GM12878 (cell line): Measurements from ENCODE around the gene LUZP2. TPM values are rescaled to one million over a fixed set of nuclear protein-coding genes. Genes with fewer than 3 reads are reported as not detected.

ENCODE experiments used
- ATAC-seq: fragments of 200-7000 bp; cut with Tn5 transposase; 3 replicates; pipeline ENCODE4 v1.9.1; 2020; ENCODE audit warnings: mild to moderate bottlenecking, moderate library complexity
- BruUV-seq: library from RNA; stranded (reverse); fragments of 400-500 nt; replicated peaks from 2 replicates; lab custom pipeline; 2021; lab: Mats Ljungman, UMichigan
- CTCF ChIA-PET: fragments of 300-600 bp; sonication (Branson Sonifier 250); formaldehyde crosslinking; extraction: SDS; loops from one replicate; lab custom pipeline; 2021; ENCODE audit warnings: inconsistent platforms; lab: Yijun Ruan, JAX
- POLR2A ChIA-PET: fragments of 350-600 bp; formaldehyde crosslinking; extraction: SDS; loops from one replicate; lab custom pipeline; 2021; ENCODE audit warnings: inconsistent platforms; lab: Charles Lee
- RAD21 ChIA-PET: fragments of 300-600 bp; sonication (Branson Sonifier 250); formaldehyde crosslinking; loops from one replicate; lab custom pipeline; 2023; ENCODE audit warnings: antibody characterized with exemption; ENCODE audit not compliant: unreplicated experiment; lab: Charles Lee
- SMC1A ChIA-PET: fragments of 300-600 bp; sonication (Branson Sonifier 250); formaldehyde crosslinking; loops from one replicate; lab custom pipeline; 2023; ENCODE audit not compliant: unreplicated experiment, uncharacterized antibody; lab: Charles Lee
- DNase-seq: peaks from one replicate; pipeline ENCODE4 v3.0.0-alpha.2; 2011; ENCODE audit warnings: low read depth, low spot score
- FAIRE-seq: peaks from 3 replicates; lab custom pipeline; 2011; peaks lifted over from hg19 to GRCh38; lab: Jason Lieb, UNC
- H2AFZ ChIP-seq: 2 replicates; pipeline ENCODE4 v1.6.0; 2011; ENCODE audit warnings: low read depth, low read length, control low read depth; ENCODE audit not compliant: control insufficient read depth
- H3K27ac ChIP-seq: 2 replicates; pipeline ENCODE4 v1.5.1; 2011; ENCODE audit warnings: control low read depth; ENCODE audit not compliant: control insufficient read depth, insufficient read depth
- H3K27me3 ChIP-seq, 2 experiments: replicated peaks in 1 of 2; 2 replicates each; pipeline versions ENCODE4 v1.6.0 to v1.6.1; 2011; ENCODE audit warnings: low read length in 1 of 2; ENCODE audit not compliant: control insufficient read depth in 2 of 2, insufficient read depth in 2 of 2
- H3K36me3 ChIP-seq, 2 experiments: 2 replicates each; pipeline ENCODE4 v1.5.1; 2011; ENCODE audit warnings: low read length in 1 of 2; ENCODE audit not compliant: control insufficient read depth in 2 of 2, insufficient read depth in 2 of 2
- H3K4me1 ChIP-seq: 2 replicates; pipeline ENCODE4 v1.6.1; 2011; ENCODE audit warnings: mild to moderate bottlenecking, low read length, moderate library complexity, mixed read lengths; ENCODE audit not compliant: control insufficient read depth, insufficient read depth
- H3K4me2 ChIP-seq: 2 replicates; pipeline ENCODE4 v1.6.0; 2011; ENCODE audit warnings: control low read depth; ENCODE audit not compliant: control insufficient read depth, insufficient read depth
- H3K4me3 ChIP-seq: fragments of 200-600 bp; sonication (generic); 2 replicates; pipeline ENCODE4 v1.5.1; 2016
- H3K79me2 ChIP-seq: 2 replicates; pipeline ENCODE4 v1.6.0; 2011; ENCODE audit warnings: low read length; ENCODE audit not compliant: control insufficient read depth, insufficient read depth
- H3K9ac ChIP-seq: 2 replicates; pipeline ENCODE4 v1.8.0; 2011; ENCODE audit warnings: low read length, control low read depth, mixed read lengths; ENCODE audit not compliant: control insufficient read depth, insufficient read depth
- H3K9me3 ChIP-seq: replicated peaks from 3 replicates; pipeline ENCODE4 v1.5.1; 2011; ENCODE audit warnings: mild to moderate bottlenecking, low read length; ENCODE audit not compliant: control insufficient read depth, insufficient read depth
- H4K20me1 ChIP-seq: 2 replicates; pipeline ENCODE4 v1.6.0; 2011; ENCODE audit not compliant: control insufficient read depth, insufficient read depth
- ATF7 ChIP-seq: fragments of 450-650 bp; IDR thresholded peaks from 2 replicates; pipeline ENCODE4 v1.6.1; 2016; ENCODE audit warnings: low read depth, mild to moderate bottlenecking
- BMI1 ChIP-seq: fragments of 450-650 bp; IDR thresholded peaks from 2 replicates; pipeline ENCODE4 v1.6.1; 2016; ENCODE audit warnings: mild to moderate bottlenecking, moderate library complexity, borderline replicate concordance
- ESRRA ChIP-seq: IDR thresholded peaks from 2 replicates; pipeline ENCODE4 v1.6.1; 2012; ENCODE audit warnings: mild to moderate bottlenecking, low read length, improper control_type of control experiment
- HDGF ChIP-seq: fragments of 450-650 bp; IDR thresholded peaks from 2 replicates; pipeline ENCODE4 v1.6.1; 2016; ENCODE audit warnings: antibody characterized with exemption
- IKZF2 ChIP-seq, 2 experiments: fragments of 450-650 bp; IDR thresholded peaks; 2 replicates each; pipeline ENCODE4 v1.6.1; 2017; ENCODE audit warnings: mild to moderate bottlenecking in 2 of 2, moderate library complexity in 2 of 2
- MEF2A ChIP-seq: IDR thresholded peaks from 2 replicates; pipeline ENCODE4 v1.6.1; 2011; ENCODE audit warnings: low read depth, mild to moderate bottlenecking, low read length, moderate library complexity; ENCODE audit not compliant: insufficient read depth
- NRF1 ChIP-seq: conservative IDR thresholded peaks from 2 replicates; pipeline ENCODE4 v1.6.1; 2011; ENCODE audit warnings: mild to moderate bottlenecking, low read depth, low read length, improper control_type of control experiment
- PAX8 ChIP-seq: fragments of 450-650 bp; IDR thresholded peaks from 2 replicates; pipeline ENCODE4 v1.6.1; 2017; ENCODE audit warnings: mild to moderate bottlenecking, moderate library complexity
- PKNOX1 ChIP-seq: fragments of 450-650 bp; IDR thresholded peaks from 2 replicates; pipeline ENCODE4 v1.6.1; 2016; ENCODE audit warnings: mild to moderate bottlenecking
- RB1 ChIP-seq: fragments of 450-650 bp; formaldehyde crosslinking; IDR thresholded peaks from 2 replicates; pipeline ENCODE4 v1.6.1; 2017; ENCODE audit warnings: mild to moderate bottlenecking, borderline replicate concordance
- SIX5 ChIP-seq: IDR thresholded peaks from 2 replicates; pipeline ENCODE4 v1.6.1; 2011; ENCODE audit warnings: mild to moderate bottlenecking, low read depth, low read length, moderate library complexity; ENCODE audit not compliant: severe bottlenecking
- TBL1XR1 ChIP-seq: IDR thresholded peaks from 2 replicates; pipeline ENCODE4 v1.6.1; 2012; ENCODE audit warnings: low read depth, low read length, improper control_type of control experiment
- ZBED1 ChIP-seq: IDR thresholded peaks from 2 replicates; pipeline ENCODE4 v1.6.1; 2016; ENCODE audit warnings: borderline replicate concordance
- ZNF622 ChIP-seq: fragments of 450-650 bp; IDR thresholded peaks from 2 replicates; pipeline ENCODE4 v1.6.1; 2017; ENCODE audit warnings: mild to moderate bottlenecking, inconsistent platforms
- WGBS: methylation state at CpG from one replicate; pipeline ENCODE4 v1.1.6; 2016; ENCODE audit warnings: low lambda C conversion rate; ENCODE audit not compliant: insufficient replicate concordance, insufficient coverage; ENCODE audit errors: missing lambda C conversion rate; 5-methylcytosine and 5-hydroxymethylcytosine counted together
- in situ Hi-C: fragments of 300-500 bp; cut with MboI; formaldehyde crosslinking; loops from 9 replicates; pipeline ENCODE4 v1.14.3; 2018; ENCODE audit warnings: mixed read lengths
- intact Hi-C: fragments of 100-400 bp; cut with micrococcal nuclease; formaldehyde crosslinking; loops from one replicate; pipeline ENCODE4 v1.14.2; 2022; ENCODE audit not compliant: unreplicated experiment
- polyA plus RNA-seq, 11 experiments: library from polyadenylated mRNA; depleted of rRNA in 4 of 11; unstranded in 6 of 11; stranded (reverse) in 5 of 11; fragments of >200 nt; fragmentation: Nextera tagmentation in 4 of 11; fragmentation: Illumina TruSeq in 1 of 11; extraction: Ambion mirVana in 4 of 11; extraction: Trizol in 1 of 11; gene quantifications; 1 replicate in 1 of 11; 2 replicates in 10 of 11; pipeline versions ENCODE4 v1.2.1 to v1.2.3, GENCODE V29; 2011 to 2016; ENCODE audit warnings: inconsistent platforms in 2 of 11, missing spikeins in 2 of 11, low read depth in 1 of 11
- total RNA-seq, 4 experiments: library from RNA; depleted of rRNA in 3 of 4; stranded (reverse); fragments of >200 nt in 3 of 4; fragmentation: Illumina TruSeq in 1 of 4; extraction: Trizol in 1 of 4; gene quantifications; 2 replicates each; pipeline versions ENCODE4 v1.2.1 to v1.2.3, GENCODE V29; 2013 to 2021
- TF ChIP-seq, protein P1 (sequence below): IDR thresholded peaks from 2 replicates; pipeline ENCODE4 v1.6.1; 2011; ENCODE audit warnings: low read depth, mild to moderate bottlenecking, low read length, moderate library complexity, borderline replicate concordance; ENCODE audit errors: extremely low read depth
- TF ChIP-seq, protein P2 (sequence below): fragments of 450-650 bp; conservative IDR thresholded peaks from 2 replicates; pipeline ENCODE4 v1.6.1; 2017; ENCODE audit warnings: mild to moderate bottlenecking, moderate library complexity

LUZP2 gene
- total and polyA plus RNA-seq, 10 of the 15 experiments (the other 5 are each of a cell fraction or from before 2014, with no cell fraction given), result not detected

- Histone ChIP-seq H4K20me1 (no peaks in the 10 kb centered on the region), H2AFZ (no peak overlapping the region), H3K9ac (no peak overlapping the region), H3K9me3 (no peaks in the 10 kb centered on the region)
- ChIA-PET SMC1A (interaction anchor here (0.9 kb wide), 1 partner anchor 46 kb away, joined by 3 read pairs; no protein-coding TSS in a partner anchor), CTCF (no interaction called here), RAD21 (no interaction called here)
- no peak for FAIRE-seq
- ATAC-seq, result no peak; the same call in 2 of the 3 replicates
- intact Hi-C loops, result no loop called here
- DNase-seq, result no peak
- TF ChIP-seq PKNOX1, result no peak
- TF ChIP-seq ZNF622, result no peak
- TF ChIP-seq, all 136 proteins: peak for 0
- no peak overlapping the region for H3K4me2 ChIP-seq
- no peak overlapping the region for H3K4me3 ChIP-seq
- H3K36me3 ChIP-seq, result no peaks in the 10 kb centered on the region
- in situ Hi-C loops, result no loop called here
- H3K79me2 ChIP-seq, result no peaks in the 10 kb centered on the region
- H3K4me1 ChIP-seq, result no peaks in the 10 kb centered on the region
- BruUV-seq, result no TSS peak
- no peak overlapping the region for H3K27ac ChIP-seq
- POLR2A ChIA-PET, result no interaction called here
- H3K27me3 ChIP-seq, result no peaks in the 10 kb centered on the region
These were observed 70.5 kb downstream of the LUZP2 start for GRCh38 chr11:24567380-24567779.

DNA sequence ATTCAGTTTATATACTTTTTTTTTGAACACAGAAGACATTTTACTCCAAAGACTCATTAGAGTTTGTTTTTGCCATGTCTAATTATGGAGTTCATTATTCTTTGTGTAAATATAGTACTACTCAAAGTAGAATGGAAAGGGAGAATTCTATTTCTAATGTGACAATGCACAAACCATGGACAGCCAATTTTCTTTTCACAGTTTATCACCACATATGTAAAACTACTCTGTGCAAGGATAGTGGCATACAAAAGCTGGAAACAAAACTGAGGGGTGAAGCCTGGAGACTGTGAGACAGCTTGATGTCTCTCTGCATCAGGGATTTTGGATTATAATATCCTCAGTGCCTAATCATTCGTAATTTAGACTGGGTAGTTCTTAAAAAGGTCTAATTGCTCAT lies 75.5 kb downstream of the LUZP2 start:
- no TSS peak for BruUV-seq
- CTCF ChIA-PET, result no interaction called here
- TF ChIP-seq ATF7 (no peak), ESRRA (no peak), IKZF2 (IDR thresholded peaks at IDR 0.05) (no peak), PAX8 (no peak), TBL1XR1 (no peak), HDGF (no peak), BMI1 (no peak), ZBED1 (no peak), RB1 (no peak), SIX5 (no peak), MEF2A (no peak), NRF1 (no peak)
- TF ChIP-seq, protein P1, sequence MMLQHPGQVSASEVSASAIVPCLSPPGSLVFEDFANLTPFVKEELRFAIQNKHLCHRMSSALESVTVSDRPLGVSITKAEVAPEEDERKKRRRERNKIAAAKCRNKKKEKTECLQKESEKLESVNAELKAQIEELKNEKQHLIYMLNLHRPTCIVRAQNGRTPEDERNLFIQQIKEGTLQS, result no peak
- TF ChIP-seq, protein P2, sequence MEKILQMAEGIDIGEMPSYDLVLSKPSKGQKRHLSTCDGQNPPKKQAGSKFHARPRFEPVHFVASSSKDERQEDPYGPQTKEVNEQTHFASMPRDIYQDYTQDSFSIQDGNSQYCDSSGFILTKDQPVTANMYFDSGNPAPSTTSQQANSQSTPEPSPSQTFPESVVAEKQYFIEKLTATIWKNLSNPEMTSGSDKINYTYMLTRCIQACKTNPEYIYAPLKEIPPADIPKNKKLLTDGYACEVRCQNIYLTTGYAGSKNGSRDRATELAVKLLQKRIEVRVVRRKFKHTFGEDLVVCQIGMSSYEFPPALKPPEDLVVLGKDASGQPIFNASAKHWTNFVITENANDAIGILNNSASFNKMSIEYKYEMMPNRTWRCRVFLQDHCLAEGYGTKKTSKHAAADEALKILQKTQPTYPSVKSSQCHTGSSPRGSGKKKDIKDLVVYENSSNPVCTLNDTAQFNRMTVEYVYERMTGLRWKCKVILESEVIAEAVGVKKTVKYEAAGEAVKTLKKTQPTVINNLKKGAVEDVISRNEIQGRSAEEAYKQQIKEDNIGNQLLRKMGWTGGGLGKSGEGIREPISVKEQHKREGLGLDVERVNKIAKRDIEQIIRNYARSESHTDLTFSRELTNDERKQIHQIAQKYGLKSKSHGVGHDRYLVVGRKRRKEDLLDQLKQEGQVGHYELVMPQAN, result no peak

More for the DNA sequence above, 75.5 kb downstream of the LUZP2 start:
- no peak overlapping the region for H3K4me2 ChIP-seq
- intact Hi-C loops (no loop called here), in situ Hi-C loops (no loop called here)
- H3K4me3 ChIP-seq, result no peak overlapping the region
- ChIA-PET SMC1A (no interaction called here), RAD21 (no interaction called here), POLR2A (no interaction called here)
- DNase-seq (no peak), FAIRE-seq (no peak), ATAC-seq (no peak)
- H3K4me1 ChIP-seq, result no peaks in the 10 kb centered on the region
- H2AFZ ChIP-seq, result no peak overlapping the region
- no peaks in the 10 kb centered on the region for H3K27me3 ChIP-seq
- 0% methylated on average over 1 of the region's 1 CpG for WGBS
- no peaks in the 10 kb centered on the region for H3K79me2 ChIP-seq
- H3K27ac ChIP-seq, result no peak overlapping the region
- no peaks in the 10 kb centered on the region for H4K20me1 ChIP-seq
- no peaks in the 10 kb centered on the region for H3K9me3 ChIP-seq
- H3K36me3 ChIP-seq, result no peaks in the 10 kb centered on the region
- no peak overlapping the region for H3K9ac ChIP-seq
